Measurements from ENCODE around the gene FLNB.

FLNB gene

GRCh38 chr3:58025406-58025805 is 17.2 kb downstream of the FLNB start:
- H3K4me3 ChIP-seq (ENCODE audit: low read depth, low read length), result no peak overlapping the region
- TF ChIP-seq CTCF (IDR thresholded peaks at IDR 0.05; ENCODE audit: borderline replicate concordance, insufficient read depth, low read depth, low read length), result no peak

- no peak overlapping the region for H3K4me3 ChIP-seq (ENCODE audit: low read depth, low read length)
- TF ChIP-seq CTCF (IDR thresholded peaks at IDR 0.05; ENCODE audit: borderline replicate concordance, insufficient read depth, low read depth, low read length), result no peak
Measured at GRCh38 chr3:58025837-58026569, 17.8 kb downstream of the FLNB start.

GRCh38 chr3:58026598-58026997 is 18.4 kb downstream of the FLNB start:
- no peak overlapping the region for H3K4me3 ChIP-seq (ENCODE audit: low read depth, low read length)
- no peak for TF ChIP-seq CTCF (IDR thresholded peaks at IDR 0.05; ENCODE audit: borderline replicate concordance, insufficient read depth, low read depth, low read length)

- H3K4me3 ChIP-seq (ENCODE audit: low read depth, low read length), result no peak overlapping the region
- no peak for TF ChIP-seq CTCF (IDR thresholded peaks at IDR 0.05; ENCODE audit: borderline replicate concordance, insufficient read depth, low read depth, low read length)
Measured at GRCh38 chr3:58027704-58028317, 19.6 kb downstream of the FLNB start.

- TF ChIP-seq CTCF (IDR thresholded peaks at IDR 0.05; ENCODE audit: borderline replicate concordance, insufficient read depth, low read depth, low read length), result no peak
- no peak overlapping the region for H3K4me3 ChIP-seq (ENCODE audit: low read depth, low read length)
Measured at GRCh38 chr3:58028902-58029301, 20.7 kb downstream of the FLNB start.

GRCh38 chr3:58029842-58030584 is 21.8 kb downstream of the FLNB start:
- TF ChIP-seq CTCF (IDR thresholded peaks at IDR 0.05; ENCODE audit: borderline replicate concordance, insufficient read depth, low read depth, low read length), result no peak
- H3K4me3 ChIP-seq (ENCODE audit: low read depth, low read length), result no peak overlapping the region
